Measurements from ENCODE around the gene ZNF106.

DNA sequence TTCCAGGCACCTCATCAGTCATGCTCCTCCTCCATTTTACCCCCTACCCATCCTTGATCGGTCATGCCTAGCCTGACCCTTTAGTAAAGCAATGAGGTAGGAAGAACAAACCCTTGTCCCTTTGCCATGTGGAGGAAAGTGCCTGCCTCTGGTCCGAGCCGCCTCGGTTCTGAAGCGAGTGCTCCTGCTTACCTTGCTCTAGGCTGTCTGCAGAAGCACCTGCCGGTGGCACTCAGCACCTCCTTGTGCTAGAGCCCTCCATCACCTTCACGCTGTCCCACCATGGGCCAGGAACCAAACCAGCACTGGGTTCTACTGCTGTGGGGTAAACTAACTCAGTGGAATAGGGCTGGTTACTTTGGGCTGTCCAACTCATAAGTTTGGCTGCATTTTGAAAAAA is 79.1 kb downstream of the ZNF106 start:
- TF ChIP-seq, protein P1, sequence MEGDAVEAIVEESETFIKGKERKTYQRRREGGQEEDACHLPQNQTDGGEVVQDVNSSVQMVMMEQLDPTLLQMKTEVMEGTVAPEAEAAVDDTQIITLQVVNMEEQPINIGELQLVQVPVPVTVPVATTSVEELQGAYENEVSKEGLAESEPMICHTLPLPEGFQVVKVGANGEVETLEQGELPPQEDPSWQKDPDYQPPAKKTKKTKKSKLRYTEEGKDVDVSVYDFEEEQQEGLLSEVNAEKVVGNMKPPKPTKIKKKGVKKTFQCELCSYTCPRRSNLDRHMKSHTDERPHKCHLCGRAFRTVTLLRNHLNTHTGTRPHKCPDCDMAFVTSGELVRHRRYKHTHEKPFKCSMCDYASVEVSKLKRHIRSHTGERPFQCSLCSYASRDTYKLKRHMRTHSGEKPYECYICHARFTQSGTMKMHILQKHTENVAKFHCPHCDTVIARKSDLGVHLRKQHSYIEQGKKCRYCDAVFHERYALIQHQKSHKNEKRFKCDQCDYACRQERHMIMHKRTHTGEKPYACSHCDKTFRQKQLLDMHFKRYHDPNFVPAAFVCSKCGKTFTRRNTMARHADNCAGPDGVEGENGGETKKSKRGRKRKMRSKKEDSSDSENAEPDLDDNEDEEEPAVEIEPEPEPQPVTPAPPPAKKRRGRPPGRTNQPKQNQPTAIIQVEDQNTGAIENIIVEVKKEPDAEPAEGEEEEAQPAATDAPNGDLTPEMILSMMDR (IDR thresholded peaks at IDR 0.05 in 4 of 5, conservative IDR thresholded peaks at IDR 0.05 in 1 of 5), result no peak
- no peak for TF ChIP-seq POLR2A (IDR thresholded peaks at IDR 0.05)
